Tibial nerve (tissue), 4 donors: ENCODE measurements around the gene THSD7B. TPM values are rescaled to one million over a fixed set of nuclear protein-coding genes. Genes with fewer than 3 reads are reported as not detected.

Experiments
- DNase-seq, 2 donors: peaks; one replicate each; pipeline ENCODE4 v3.0.0-alpha.2; 2019; ENCODE audit warnings: low spot score in 2 of 2
- H3K27ac ChIP-seq, 4 donors: fragments of 200-600 bp; sonication (generic) in 3 of 4; one replicate each; pipeline ENCODE4 v1.5.1; 2017 to 2019; ENCODE audit warnings: mild to moderate bottlenecking in 1 of 4
- H3K27me3 ChIP-seq, 2 donors: fragments of 200-600 bp; sonication (generic) in 1 of 2; one replicate each; pipeline versions ENCODE4 v1.5.1 to v1.6.0; 2017 to 2019
- H3K36me3 ChIP-seq, 3 donors: fragments of 200-600 bp; sonication (generic); one replicate each; pipeline ENCODE4 v1.5.1; 2018 to 2019
- H3K4me1 ChIP-seq, 4 donors: fragments of 200-600 bp; sonication (generic) in 3 of 4; one replicate each; pipeline ENCODE4 v1.5.1; 2017 to 2019
- H3K4me3 ChIP-seq, 4 donors: fragments of 200-600 bp; sonication (generic) in 3 of 4; one replicate each; pipeline ENCODE4 v1.5.1; 2017 to 2019; ENCODE audit warnings: mild to moderate bottlenecking in 1 of 4, moderate library complexity in 1 of 4
- H3K9me3 ChIP-seq, 4 donors: fragments of 200-600 bp; sonication (generic) in 3 of 4; one replicate each; pipeline ENCODE4 v1.5.1; 2017 to 2019
- EP300 ChIP-seq, 2 donors: sonication (generic); formaldehyde crosslinking; IDR thresholded peaks; one replicate each; pipeline ENCODE4 v1.6.1; 2017; ENCODE audit warnings: antibody characterized with exemption in 2 of 2, mild to moderate bottlenecking in 1 of 2
- POLR2A ChIP-seq, 2 donors: fragments of 450-650 bp; IDR thresholded peaks; one replicate each; pipeline ENCODE4 v1.6.1; 2017; ENCODE audit warnings: antibody characterized with exemption in 2 of 2, mild to moderate bottlenecking in 2 of 2, moderate library complexity in 2 of 2
- WGBS, 2 donors: methylation state at CpG; one replicate each; pipeline ENCODE4 v1.1.5; 2018; 5-methylcytosine and 5-hydroxymethylcytosine counted together
- total RNA-seq, 4 donors: library from RNA; depleted of rRNA; stranded (reverse); fragments of >200 nt; gene quantifications; one replicate each; pipeline ENCODE4 v1.1.0, GENCODE V29; 2016
- TF ChIP-seq, protein P1 (sequence below), 5 experiments: fragments of 200-600 bp in 3 of 5; fragments of 450-650 bp in 2 of 5; sonication (generic) in 3 of 5; IDR thresholded peaks; one replicate each; pipeline ENCODE4 v1.5.1; 2016 to 2019; ENCODE audit warnings: antibody characterized with exemption in 5 of 5, mild to moderate bottlenecking in 3 of 5, moderate library complexity in 2 of 5

THSD7B gene
- total RNA-seq, 4 donors from 2014 or later = 1.5 to 13.8 (median 6.7) TPM

DNA sequence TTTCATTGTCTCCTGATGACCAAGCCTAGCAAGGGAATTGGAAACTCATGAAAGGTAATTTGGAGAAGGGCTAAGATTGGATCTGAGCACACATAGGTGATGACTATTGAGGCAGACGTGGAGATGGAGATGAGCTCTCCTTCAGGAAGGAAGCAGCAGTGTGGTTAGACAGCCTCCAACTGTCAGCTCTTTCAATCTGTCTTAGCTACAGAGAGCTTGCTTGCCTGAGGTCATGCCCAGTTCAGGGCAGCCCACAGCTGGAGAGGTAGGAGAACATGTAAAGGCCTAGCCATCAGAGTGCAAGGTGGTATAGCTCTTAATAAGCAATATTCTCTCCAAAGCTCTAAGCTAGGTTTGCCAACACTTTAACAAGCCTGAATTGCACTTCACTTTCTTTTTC lies 79.2 kb downstream of the THSD7B start:
- H3K27me3 ChIP-seq = no peaks in the 10 kb centered on the region
- no peaks in the 10 kb centered on the region for H3K36me3 ChIP-seq
- TF ChIP-seq POLR2A (IDR thresholded peaks at IDR 0.05) (no peak), EP300 (IDR thresholded peaks at IDR 0.05) (no peak)
- TF ChIP-seq, protein P1, sequence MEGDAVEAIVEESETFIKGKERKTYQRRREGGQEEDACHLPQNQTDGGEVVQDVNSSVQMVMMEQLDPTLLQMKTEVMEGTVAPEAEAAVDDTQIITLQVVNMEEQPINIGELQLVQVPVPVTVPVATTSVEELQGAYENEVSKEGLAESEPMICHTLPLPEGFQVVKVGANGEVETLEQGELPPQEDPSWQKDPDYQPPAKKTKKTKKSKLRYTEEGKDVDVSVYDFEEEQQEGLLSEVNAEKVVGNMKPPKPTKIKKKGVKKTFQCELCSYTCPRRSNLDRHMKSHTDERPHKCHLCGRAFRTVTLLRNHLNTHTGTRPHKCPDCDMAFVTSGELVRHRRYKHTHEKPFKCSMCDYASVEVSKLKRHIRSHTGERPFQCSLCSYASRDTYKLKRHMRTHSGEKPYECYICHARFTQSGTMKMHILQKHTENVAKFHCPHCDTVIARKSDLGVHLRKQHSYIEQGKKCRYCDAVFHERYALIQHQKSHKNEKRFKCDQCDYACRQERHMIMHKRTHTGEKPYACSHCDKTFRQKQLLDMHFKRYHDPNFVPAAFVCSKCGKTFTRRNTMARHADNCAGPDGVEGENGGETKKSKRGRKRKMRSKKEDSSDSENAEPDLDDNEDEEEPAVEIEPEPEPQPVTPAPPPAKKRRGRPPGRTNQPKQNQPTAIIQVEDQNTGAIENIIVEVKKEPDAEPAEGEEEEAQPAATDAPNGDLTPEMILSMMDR (IDR thresholded peaks at IDR 0.05) = no peak
- 70 to 81% methylated on average over 1 of the region's 1 CpG for WGBS, 2 donors
- peaks cover 0 to 6% (median 0%) of the 10 kb centered on the region in 4 donors for H3K4me1 ChIP-seq
- DNase-seq = no peak
- no peak overlapping the region for H3K4me3 ChIP-seq
- H3K27ac ChIP-seq = no peak overlapping the region
- no peaks in the 10 kb centered on the region for H3K9me3 ChIP-seq

DNA sequence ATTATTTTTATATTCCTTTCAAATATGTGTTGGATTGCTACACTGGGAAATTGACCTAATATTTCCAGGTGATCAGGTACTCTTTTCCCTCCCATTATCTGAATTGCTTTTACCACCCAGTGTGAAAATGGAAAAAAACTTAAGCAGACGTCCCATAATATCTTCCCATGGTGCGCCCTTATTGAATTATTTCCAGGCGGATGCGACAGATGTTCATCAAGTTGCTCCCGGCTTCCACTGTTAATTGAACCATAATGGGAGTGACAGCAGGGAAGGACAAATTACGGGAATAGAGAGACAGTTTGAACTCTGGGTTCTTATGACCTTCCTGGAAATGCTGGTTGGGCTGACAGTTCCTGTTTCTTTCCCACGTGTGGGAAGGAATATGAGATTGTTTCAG lies 93.3 kb downstream of the THSD7B start:
- H3K27me3 ChIP-seq = no peaks in the 10 kb centered on the region

DNA sequence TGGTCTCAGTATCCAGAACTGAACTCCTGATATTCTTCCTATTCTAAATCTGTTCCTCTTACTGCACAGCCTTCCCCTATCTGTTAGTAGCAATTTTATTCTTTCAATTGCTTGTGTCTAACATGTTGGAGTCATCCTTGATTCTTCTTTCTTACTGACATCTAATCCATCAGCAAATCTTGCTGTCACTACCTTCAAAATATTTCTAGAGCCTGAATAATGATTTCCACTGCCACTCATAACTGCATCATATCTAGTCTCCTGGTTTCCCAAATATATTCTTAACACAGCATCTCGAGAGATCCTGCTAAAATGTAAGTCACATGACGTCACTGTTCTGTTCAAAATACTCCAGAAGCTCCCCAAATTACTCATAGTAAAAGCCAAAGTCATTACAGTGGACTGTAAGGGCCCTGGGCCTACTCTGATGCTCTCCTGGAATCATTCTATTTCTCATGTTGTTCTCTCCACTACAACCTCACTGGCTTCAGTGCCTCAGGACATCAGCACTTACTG lies 95.2 kb downstream of the THSD7B start:
- no peak for DNase-seq
- Histone ChIP-seq H3K4me3 (no peak overlapping the region), H3K27me3 (no peaks in the 10 kb centered on the region), H3K36me3 (no peaks in the 10 kb centered on the region), H3K27ac (no peak overlapping the region), H3K9me3 (no peaks in the 10 kb centered on the region), H3K4me1 (peaks cover 0 to 11% (median 0%) of the 10 kb centered on the region in 4 donors)
- 72 to 93% methylated on average over 2 of the region's 2 CpGs for WGBS, 2 donors
- TF ChIP-seq, protein P1 (IDR thresholded peaks at IDR 0.05) = no peak
- TF ChIP-seq EP300 (IDR thresholded peaks at IDR 0.05) = no peak
- TF ChIP-seq POLR2A (IDR thresholded peaks at IDR 0.05) = no peak

More for the DNA sequence above, 93.3 kb downstream of the THSD7B start:
- Histone ChIP-seq H3K4me1 (peaks cover 0 to 5% (median 0%) of the 10 kb centered on the region in 4 donors), H3K4me3 (no peak overlapping the region), H3K9me3 (no peaks in the 10 kb centered on the region), H3K27ac (no peak overlapping the region), H3K36me3 (no peaks in the 10 kb centered on the region)
- DNase-seq = no peak
- 39 to 47% methylated on average over 7 of the region's 7 CpGs for WGBS, 2 donors
- no peak for TF ChIP-seq EP300 (IDR thresholded peaks at IDR 0.05)
- TF ChIP-seq, protein P1 (IDR thresholded peaks at IDR 0.05) = no peak
- no peak for TF ChIP-seq POLR2A (IDR thresholded peaks at IDR 0.05)

DNA sequence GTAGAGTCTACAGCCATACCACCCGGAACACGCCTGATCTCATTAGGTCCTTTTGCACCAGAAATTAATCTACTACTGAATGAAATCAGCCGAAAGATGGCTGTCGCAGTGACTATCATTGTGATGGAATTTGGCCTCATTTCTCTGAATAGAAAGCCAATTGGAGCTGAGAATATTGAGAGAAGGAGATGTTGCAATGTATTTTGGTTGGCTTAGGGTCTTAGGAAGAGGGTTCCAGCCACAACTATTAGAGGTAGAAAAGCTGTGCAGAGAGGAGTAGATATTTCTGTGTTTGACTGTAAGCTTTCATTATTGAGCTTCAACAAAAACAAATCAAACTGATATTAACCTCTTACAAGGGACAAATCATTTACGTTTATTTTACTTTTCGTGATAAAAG lies 98.1 kb downstream of the THSD7B start:
- 54 to 60% methylated on average over 6 of the region's 6 CpGs for WGBS, 2 donors
- Histone ChIP-seq H3K27ac (peak overlapping the region in 2 of 4 donors; percentile 32 to 45), H3K9me3 (no peaks in the 10 kb centered on the region), H3K27me3 (no peaks in the 10 kb centered on the region), H3K4me3 (peak overlapping the region in 1 of 4 donors; percentile 18), H3K36me3 (no peaks in the 10 kb centered on the region), H3K4me1 (peaks cover 0 to 11% (median 0%) of the 10 kb centered on the region in 4 donors)
- TF ChIP-seq POLR2A (IDR thresholded peaks at IDR 0.05) = no peak
- TF ChIP-seq, protein P1 (IDR thresholded peaks at IDR 0.05) = no peak
- no peak for TF ChIP-seq EP300 (IDR thresholded peaks at IDR 0.05)
- no peak for DNase-seq

DNA sequence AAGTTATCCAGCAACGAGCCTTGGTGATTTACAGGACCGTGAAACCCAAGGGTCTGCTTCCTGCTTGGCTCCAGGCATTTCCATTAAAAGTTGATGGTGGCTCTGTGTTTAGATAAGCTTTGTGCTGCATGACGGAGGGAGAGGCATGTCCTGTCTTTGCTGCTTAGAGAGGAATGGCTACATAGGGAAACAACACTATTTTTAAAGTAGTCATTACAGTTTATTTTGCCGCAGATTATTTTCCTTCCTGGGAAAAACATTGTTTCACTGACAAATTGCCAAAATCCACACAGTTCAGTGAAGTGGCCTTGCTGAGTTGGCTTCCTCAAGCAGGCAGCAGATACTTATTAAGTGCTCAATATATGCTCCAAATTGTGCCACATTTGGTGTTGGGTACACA lies 98.5 kb downstream of the THSD7B start:
- no peaks in the 10 kb centered on the region for H3K27me3 ChIP-seq
- H3K27ac ChIP-seq = peak overlapping the region in 2 of 4 donors; percentile 32 to 45
- TF ChIP-seq, protein P1 (IDR thresholded peaks at IDR 0.05) = no peak
- TF ChIP-seq EP300 (IDR thresholded peaks at IDR 0.05) (no peak), POLR2A (IDR thresholded peaks at IDR 0.05) (no peak)
- WGBS, 2 donors = 18 to 20% methylated on average over 4 of the region's 4 CpGs
- peak overlapping the region in 1 of 4 donors; percentile 18 for H3K4me3 ChIP-seq
- DNase-seq = no peak
- no peaks in the 10 kb centered on the region for H3K36me3 ChIP-seq
- no peaks in the 10 kb centered on the region for H3K9me3 ChIP-seq
- H3K4me1 ChIP-seq = peaks cover 0 to 11% (median 0%) of the 10 kb centered on the region in 4 donors
